Peyer's patch (tissue), 4 donors: ENCODE measurements around the gene PCDHGC4.

ENCODE experiments used
- CTCF ChIP-seq, 6 experiments: fragments of 450-650 bp in 4 of 6; fragments of 200-600 bp in 2 of 6; sonication (generic) in 1 of 6; IDR thresholded peaks; one replicate each; pipeline ENCODE4 v1.5.1; 2017 to 2019; ENCODE audit warnings: antibody characterized with exemption in 6 of 6, mild to moderate bottlenecking in 3 of 6, moderate library complexity in 1 of 6
- POLR2A ChIP-seq, 2 donors: fragments of 450-650 bp; IDR thresholded peaks; one replicate each; pipeline ENCODE4 v1.5.1; 2017; ENCODE audit warnings: antibody characterized with exemption in 2 of 2, mild to moderate bottlenecking in 2 of 2, moderate library complexity in 2 of 2

- no peak for TF ChIP-seq CTCF (IDR thresholded peaks at IDR 0.05)
- no peak for TF ChIP-seq POLR2A (IDR thresholded peaks at IDR 0.05)
Observed at GRCh38 chr5:141522301-141522700, 37.5 kb downstream of the PCDHGC4 start.
